GM08714 (cell line): ENCODE results near the gene OPRD1.

Experiments used
- H3K4me3 ChIP-seq: fragments of 200-500 bp; sonication (Bioruptor generic); 2 replicates; pipeline ENCODE4 v1.5.1; 2014; ENCODE audit warnings: mild to moderate bottlenecking, low read length, inconsistent platforms
- ZNF274 ChIP-seq: IDR thresholded peaks from 2 replicates; pipeline ENCODE4 v1.6.1; 2012; ENCODE audit warnings: mild to moderate bottlenecking, low read depth, low read length

Gene OPRD1

DNA sequence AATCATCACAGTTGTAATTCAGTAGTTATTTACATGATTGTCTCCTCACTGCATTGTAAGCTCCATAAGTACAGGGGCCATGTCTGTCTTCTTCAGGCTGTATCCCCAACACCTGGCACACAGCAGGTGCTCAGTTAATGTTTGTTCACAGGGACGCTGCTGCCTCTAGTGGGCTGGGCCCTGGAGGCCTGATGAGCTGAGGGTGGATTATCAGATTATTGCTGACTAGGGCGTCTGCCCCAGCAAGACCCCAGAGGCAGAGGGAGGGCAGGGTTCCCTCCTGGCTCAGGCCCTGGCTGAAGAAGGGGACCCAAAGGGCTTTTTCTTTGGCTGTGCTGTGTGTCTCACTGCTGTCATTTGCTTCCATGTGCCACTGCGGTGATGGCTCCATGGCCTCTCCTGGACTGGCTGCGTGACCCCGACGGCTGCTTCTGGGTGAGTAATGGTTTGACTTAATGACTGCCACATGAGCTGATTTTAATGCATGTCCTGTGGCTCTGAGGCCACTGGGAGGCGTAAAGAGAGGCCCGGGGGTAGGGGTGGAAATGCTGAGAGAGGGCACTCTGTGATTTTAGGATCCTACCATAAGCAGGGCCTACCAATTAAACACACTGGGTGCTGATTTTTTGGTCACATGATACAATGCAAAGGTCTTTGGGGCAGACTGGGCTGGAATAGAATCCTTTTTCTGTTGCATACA, 81.6 kb downstream of the OPRD1 start:
- TF ChIP-seq ZNF274, result no peak

DNA sequence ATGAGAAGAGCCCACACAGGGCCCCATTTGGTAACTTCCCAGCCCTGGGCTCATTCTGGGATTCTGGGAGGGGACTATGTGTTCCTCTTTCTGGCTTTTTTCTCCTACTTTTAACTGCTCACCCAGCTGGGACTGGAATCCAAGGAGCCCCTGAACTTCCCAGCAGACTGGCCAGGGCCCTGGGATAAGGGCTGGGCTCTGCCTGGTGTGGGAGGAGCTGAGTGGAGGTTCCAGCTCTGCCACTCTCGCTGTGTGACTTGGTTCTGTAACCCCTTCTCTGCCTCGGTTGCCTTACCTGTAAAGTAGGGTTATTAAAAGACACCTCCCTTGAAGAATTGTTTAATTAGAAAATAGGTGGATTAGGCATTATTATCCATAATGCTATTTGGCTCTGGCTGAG, 82.8 kb downstream of the OPRD1 start:
- no peak overlapping the region for H3K4me3 ChIP-seq
- TF ChIP-seq ZNF274, result no peak

More for the DNA sequence above, 81.6 kb downstream of the OPRD1 start:
- H3K4me3 ChIP-seq, result no peak overlapping the region

DNA sequence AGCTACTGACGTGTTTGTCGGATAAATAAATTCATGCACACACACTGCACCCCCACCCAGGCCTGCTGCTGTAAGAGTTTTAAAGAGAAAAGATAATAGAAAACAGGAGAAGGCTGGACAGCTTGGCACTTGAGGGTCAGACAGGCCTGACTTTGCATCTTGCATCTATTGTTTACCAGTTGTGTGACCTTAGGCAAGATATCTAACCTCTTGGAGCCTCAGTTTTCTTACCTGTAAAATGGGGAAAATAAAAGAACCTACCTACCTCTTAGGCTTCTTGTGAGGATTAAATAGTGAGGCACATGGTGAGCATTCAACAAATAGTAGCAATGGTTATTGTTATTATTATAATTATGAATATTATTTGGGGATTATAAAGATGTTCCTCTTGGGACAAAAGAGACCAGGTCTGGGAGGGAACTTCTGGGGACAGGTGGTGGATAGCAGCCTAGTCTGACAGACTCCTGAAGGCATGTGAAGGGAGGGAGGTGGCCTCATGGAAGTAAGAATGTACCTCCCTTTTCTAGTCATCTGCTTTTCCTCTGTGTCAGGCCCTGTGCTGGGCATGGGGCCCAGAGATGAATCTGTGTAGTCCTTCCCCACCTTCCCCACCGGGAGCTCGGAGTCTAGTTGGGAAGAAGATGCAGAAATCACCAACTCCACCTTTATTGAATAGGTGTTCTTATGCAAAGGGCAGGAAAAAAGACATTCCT, 84.1 kb downstream of the OPRD1 start:
- TF ChIP-seq ZNF274, result no peak
- H3K4me3 ChIP-seq, result no peak overlapping the region

DNA sequence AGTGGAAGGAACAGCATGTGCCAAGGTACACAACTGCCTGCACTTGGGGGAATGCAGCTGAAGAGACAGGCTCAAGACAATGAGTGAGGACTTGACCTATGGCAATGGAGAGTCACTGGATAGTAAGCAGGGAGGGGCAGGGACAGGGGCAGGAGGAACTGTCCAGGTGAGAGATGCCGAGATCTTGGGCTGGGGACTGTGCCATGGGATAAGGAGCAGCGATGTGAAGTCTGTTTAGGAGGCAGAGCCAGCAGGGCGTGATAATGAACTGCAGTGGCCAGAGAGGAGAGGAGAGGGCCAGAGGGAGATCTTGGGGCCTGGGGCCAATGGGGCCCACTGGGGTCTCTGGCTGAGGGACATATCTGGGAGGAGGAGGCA, 84.6 kb downstream of the OPRD1 start:
- no peak overlapping the region for H3K4me3 ChIP-seq
- no peak for TF ChIP-seq ZNF274

DNA sequence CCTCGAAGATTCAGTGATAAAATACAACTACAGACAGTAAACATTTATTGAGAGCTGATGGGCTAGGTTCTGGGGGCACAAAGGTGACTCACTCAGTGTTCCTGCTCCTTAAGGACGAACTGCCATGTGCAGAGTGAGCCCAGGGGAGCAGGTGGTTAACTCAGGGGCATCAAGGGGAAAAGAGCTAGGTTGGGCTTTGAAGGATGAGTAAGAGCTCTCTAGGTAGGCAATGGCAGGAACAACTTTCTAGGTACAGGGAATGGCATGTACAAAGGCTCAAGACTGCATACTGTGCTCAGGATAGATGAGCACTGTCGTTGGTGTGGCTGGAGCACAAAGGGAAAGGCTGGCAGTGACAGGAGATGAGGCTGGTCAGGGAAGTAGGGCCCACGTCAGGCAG, 85.8 kb downstream of the OPRD1 start:
- H3K4me3 ChIP-seq, result no peak overlapping the region
- TF ChIP-seq ZNF274, result no peak

DNA sequence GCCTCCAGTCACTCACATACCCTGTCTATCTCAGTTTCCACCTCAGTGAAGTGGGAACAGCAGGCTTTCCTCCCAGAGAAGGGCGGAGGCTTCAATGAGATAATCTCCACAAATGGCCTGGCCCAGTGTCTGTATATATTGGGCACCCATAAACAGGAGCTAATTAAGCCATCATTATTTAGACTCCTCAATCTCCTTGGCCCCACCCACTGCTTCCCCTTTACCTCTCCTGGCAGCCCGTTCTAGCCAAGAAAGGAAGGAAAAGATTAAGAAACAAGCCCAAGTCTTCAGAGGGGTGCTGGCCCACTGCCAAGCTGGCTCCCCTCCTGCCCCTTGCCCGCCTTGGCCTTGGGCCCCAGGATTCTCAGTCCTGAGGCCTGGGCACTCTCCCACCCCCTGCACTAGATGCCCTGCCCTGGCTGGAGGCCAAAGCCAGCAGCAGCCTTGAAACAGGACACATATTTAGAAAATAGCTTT, 86.5 kb downstream of the OPRD1 start:
- no peak overlapping the region for H3K4me3 ChIP-seq
- TF ChIP-seq ZNF274, result no peak

DNA sequence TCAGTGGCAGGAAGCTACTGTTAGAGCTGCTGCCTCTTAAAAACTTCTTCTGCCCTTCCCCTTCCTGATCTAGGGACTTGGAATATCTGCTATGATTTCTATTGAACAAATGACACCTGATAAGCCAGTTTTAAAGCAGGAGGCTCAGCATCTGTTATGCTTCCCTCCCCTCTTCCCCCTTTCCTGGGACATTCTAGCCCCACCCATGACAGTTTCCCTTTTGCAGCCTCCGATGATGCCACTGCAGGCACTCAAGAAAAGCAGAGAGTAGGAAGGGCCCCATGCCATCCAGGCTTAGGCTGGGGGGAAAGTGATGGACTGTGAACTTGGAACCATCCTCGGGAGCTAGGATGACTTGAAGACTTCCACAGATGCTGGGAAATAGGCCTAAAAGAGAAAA, 87.3 kb downstream of the OPRD1 start:
- TF ChIP-seq ZNF274, result no peak
- H3K4me3 ChIP-seq, result no peak overlapping the region

DNA sequence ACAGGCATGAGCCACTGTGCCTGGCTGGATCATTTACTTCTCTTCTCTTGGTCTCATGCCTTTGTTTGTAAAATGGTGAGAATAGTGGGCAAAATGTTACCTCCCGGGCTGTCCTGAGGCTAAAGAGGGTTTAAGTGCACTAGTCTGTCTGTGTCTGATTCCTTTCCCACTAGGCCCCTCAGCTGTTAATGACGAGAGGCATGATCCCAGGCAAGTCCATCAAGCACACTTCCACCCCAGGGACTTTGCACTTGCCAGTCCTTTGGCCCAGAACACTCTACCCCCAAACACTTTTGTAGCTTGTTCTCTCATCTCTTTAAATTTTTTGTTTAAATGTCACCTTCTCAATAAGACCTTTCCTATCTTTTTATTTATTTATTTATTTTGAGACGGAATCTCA, 88.6 kb downstream of the OPRD1 start:
- no peak for TF ChIP-seq ZNF274
- H3K4me3 ChIP-seq, result no peak overlapping the region

DNA sequence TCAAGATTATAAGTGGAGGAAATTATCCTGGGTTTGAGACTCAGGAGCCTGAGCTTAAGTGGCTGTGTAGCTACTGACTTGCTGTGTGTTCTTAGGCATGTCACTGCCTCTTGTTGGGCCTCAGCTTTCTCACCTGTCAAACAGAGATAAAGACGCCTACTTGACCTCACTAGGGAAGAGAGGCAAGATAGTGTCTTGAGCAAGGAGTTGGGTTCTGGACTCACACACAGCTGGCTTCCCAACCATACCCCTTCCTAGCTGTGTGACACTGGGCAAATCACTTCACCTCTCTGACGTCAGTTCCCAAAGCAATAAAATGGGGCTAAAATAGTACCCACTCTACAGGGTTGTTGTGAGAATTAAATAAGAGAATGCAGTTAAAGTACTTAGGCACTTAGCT, 90.8 kb downstream of the OPRD1 start:
- TF ChIP-seq ZNF274, result no peak
- H3K4me3 ChIP-seq, result no peak overlapping the region

DNA sequence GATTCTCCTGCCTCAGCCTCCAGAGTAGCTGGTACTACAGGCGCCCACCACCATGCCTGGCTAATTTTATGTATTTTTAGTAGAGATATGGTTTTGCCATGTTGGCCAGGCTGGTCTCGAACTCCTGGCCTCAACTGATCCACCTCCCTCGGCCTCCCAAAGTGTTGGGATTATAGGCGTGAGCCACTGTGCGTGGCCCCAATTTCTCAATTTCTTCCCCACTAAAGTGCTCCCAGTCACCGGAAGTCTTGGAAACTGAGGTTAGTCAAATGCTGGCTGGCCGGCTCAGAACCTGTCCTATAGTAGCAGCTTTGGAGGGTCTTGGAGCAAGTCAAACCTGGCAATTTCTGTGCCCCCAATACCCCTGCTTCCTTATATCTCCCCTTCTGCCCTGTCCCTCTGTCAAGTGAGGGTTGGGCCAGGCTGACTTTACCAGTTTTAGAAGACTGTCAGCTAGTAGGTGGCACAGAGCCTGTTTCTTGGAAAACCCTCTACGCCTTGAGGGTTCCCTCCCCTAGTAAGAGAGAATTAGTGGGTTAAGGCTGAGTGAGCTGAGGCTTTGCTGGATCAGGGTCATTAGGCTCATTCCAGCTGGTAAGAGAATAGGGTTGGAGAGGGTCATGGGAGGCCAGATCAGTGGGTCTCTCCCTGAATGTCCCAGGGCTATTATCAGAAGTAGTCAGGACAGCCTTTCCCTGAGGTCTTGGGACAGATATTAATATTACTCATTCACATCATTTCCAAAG, 94.1 kb downstream of the OPRD1 start:
- no peak overlapping the region for H3K4me3 ChIP-seq
- no peak for TF ChIP-seq ZNF274

DNA sequence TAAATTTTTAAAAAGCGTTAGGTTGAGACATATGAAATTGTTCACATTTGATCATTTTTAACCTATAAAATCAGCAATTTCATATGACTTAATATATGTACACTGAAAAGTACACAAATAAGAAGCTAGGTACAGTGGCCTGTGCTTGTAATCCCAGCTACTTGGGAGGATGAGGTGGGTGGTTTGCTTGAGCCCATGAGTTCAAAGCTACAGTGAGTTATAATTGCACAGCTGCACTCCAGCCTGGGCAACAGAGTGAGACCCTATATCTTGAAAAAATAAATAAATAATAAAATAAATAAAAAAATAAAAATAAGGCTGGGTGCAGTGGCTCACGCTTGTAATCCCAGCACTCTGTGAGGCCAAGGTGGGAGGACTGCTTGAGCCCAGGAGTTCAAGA, 97.2 kb downstream of the OPRD1 start:
- TF ChIP-seq ZNF274, result no peak
- H3K4me3 ChIP-seq, result no peak overlapping the region

DNA sequence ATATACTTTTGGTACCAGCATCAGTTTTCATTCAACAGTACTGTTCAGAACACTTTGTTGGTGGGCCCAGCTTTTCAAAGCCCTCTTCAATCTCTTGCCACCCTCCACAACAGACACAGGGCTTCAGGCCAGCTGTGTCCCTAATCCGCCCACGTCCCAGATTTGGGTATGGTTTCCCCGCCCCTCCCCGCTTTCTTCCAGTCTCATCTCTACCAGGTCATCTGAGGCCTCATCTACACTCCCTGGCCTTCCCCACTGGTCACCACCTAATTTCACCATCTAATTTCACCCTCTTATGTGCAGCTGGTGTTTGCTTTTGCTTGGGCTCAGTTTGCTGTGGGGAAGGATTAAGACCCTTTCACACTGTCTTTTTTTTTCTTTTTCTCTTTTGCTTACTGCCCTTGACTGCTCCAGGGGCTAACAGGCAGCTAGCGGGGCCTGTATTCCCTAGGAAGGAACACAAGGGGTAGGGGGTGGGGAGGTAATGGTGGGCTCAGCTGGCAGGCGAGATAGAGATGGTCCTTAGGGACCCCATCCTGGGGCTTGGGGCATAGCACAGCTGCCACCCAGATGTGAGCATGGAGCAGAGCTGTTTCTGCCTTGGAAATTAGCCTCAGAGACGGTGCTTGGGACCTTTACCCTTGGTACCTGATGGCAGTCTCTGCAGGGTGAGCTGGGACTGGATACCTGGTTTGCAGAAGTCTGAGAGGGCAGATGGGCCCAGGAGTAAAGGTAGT, 98.6 kb downstream of the OPRD1 start:
- no peak overlapping the region for H3K4me3 ChIP-seq
- no peak for TF ChIP-seq ZNF274

DNA sequence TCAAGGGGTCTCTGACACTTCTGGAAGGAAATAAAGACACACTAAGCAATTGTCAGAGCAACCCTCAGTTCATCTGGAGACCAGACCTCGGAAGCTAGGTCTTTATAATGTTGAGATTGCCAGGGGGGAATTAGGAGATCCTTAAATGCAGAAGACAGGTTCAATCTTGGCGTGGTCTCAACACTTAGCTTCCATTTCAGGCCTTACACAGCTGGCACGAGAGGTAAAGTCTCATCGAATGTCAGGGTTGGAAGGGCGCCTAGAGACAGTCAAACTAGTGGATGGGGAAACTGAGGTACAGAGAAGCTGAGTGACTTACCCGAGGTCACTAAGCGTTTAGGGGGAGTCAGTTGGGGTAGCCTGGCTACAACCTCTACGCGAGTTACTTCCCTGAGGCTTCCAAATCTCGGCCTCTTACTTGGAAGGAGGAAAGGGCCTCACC, 101.8 kb downstream of the OPRD1 start:
- peak overlapping the region; percentile 40; the same call in 1 of the 2 replicates for H3K4me3 ChIP-seq
- no peak for TF ChIP-seq ZNF274
